IMR-90 (cell line): ENCODE measurements around the gene SEMA3G.

Experiments
- BHLHE40 ChIP-seq: fragments of 150-350 bp; IDR thresholded peaks from 2 replicates; pipeline ENCODE4 v1.6.1; 2016; ENCODE audit warnings: mild to moderate bottlenecking, low read depth, low read length
- CEBPB ChIP-seq: IDR thresholded peaks from 2 replicates; pipeline ENCODE4 v1.6.1; 2012; ENCODE audit warnings: low read depth, low read length, improper control_type of control experiment
- CHD1 ChIP-seq: IDR thresholded peaks from 2 replicates; pipeline ENCODE4 v1.6.1; 2012; ENCODE audit warnings: low read depth, low read length, improper control_type of control experiment
- FOS ChIP-seq: fragments of 150-350 bp; IDR thresholded peaks from 2 replicates; pipeline ENCODE4 v1.6.1; 2016; ENCODE audit warnings: low read depth, low read length
- MAFK ChIP-seq: IDR thresholded peaks from 2 replicates; pipeline ENCODE4 v1.6.1; 2012; ENCODE audit warnings: low read depth, low read length, improper control_type of control experiment
- MAZ ChIP-seq: IDR thresholded peaks from 2 replicates; pipeline ENCODE4 v1.6.1; 2012; ENCODE audit warnings: low read depth, mild to moderate bottlenecking, low read length, improper control_type of control experiment, moderate library complexity, borderline replicate concordance
- POLR2A ChIP-seq: IDR thresholded peaks from 2 replicates; pipeline ENCODE4 v1.6.1; 2012; ENCODE audit warnings: mild to moderate bottlenecking, low read depth, low read length
- RAD21 ChIP-seq: IDR thresholded peaks from 2 replicates; pipeline ENCODE4 v1.6.1; 2012; ENCODE audit warnings: low read length, improper control_type of control experiment
- RCOR1 ChIP-seq: IDR thresholded peaks from 2 replicates; pipeline ENCODE4 v1.6.1; 2012; ENCODE audit warnings: mild to moderate bottlenecking, low read length, improper control_type of control experiment; ENCODE audit not compliant: insufficient replicate concordance
- SMC3 ChIP-seq: fragments of 150-350 bp; IDR thresholded peaks from 2 replicates; pipeline ENCODE4 v1.6.1; 2016; ENCODE audit warnings: low read depth, mild to moderate bottlenecking, antibody characterized with exemption, low read length, moderate library complexity
- TF ChIP-seq, protein P1 (sequence below): conservative IDR thresholded peaks from 2 replicates; pipeline ENCODE4 v1.5.1; 2012; ENCODE audit warnings: mild to moderate bottlenecking, low read depth, low read length, improper control_type of control experiment
- TF ChIP-seq, protein P2 (sequence below): fragments of 150-350 bp; IDR thresholded peaks from 2 replicates; pipeline ENCODE4 v1.6.1; 2016; ENCODE audit warnings: low read depth, mild to moderate bottlenecking, low read length, moderate library complexity, borderline replicate concordance
- TF ChIP-seq, protein P3 (sequence below): fragments of 150-350 bp; IDR thresholded peaks from 2 replicates; pipeline ENCODE4 v1.6.1; 2017; ENCODE audit warnings: mild to moderate bottlenecking, antibody characterized with exemption, low read length, low read depth

DNA sequence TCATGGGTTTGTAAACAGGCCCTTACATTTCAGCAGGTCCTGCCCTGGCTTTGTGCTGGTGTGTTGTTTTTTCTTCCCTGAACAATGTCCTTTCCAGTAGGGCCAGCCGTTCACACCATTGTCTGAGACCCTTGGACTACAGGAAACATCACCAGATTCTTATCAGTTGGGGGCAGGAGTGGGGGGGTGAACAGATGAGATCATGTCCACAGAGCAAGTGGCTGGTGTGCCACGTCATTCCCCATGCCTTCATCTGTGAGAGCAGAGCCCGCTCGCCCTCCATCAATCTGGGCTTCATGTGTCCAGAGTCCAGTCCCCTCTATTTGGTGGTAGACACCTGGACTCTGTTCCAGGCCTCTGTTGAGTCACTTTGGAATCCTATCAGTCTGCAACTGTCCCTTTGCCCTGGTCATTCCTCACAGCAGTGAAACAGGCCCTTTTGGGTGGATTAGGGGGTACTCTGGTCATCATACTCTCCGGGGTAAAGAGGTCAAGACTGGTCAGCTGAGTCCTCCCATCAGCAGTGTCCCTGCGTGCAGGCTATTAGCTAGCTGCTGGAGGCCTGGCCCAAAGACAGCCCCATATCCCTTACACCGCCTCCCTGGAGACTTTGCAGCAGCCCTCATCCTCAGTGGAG is 15.0 kb downstream of the SEMA3G start:
- TF ChIP-seq POLR2A (no peak), FOS (no peak), BHLHE40 (no peak), MAZ (no peak), MAFK (no peak), CHD1 (no peak), CEBPB (no peak), RAD21 (no peak), SMC3 (no peak), RCOR1 (no peak)
- TF ChIP-seq, protein P1, sequence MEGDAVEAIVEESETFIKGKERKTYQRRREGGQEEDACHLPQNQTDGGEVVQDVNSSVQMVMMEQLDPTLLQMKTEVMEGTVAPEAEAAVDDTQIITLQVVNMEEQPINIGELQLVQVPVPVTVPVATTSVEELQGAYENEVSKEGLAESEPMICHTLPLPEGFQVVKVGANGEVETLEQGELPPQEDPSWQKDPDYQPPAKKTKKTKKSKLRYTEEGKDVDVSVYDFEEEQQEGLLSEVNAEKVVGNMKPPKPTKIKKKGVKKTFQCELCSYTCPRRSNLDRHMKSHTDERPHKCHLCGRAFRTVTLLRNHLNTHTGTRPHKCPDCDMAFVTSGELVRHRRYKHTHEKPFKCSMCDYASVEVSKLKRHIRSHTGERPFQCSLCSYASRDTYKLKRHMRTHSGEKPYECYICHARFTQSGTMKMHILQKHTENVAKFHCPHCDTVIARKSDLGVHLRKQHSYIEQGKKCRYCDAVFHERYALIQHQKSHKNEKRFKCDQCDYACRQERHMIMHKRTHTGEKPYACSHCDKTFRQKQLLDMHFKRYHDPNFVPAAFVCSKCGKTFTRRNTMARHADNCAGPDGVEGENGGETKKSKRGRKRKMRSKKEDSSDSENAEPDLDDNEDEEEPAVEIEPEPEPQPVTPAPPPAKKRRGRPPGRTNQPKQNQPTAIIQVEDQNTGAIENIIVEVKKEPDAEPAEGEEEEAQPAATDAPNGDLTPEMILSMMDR: no peak
- TF ChIP-seq, protein P2, sequence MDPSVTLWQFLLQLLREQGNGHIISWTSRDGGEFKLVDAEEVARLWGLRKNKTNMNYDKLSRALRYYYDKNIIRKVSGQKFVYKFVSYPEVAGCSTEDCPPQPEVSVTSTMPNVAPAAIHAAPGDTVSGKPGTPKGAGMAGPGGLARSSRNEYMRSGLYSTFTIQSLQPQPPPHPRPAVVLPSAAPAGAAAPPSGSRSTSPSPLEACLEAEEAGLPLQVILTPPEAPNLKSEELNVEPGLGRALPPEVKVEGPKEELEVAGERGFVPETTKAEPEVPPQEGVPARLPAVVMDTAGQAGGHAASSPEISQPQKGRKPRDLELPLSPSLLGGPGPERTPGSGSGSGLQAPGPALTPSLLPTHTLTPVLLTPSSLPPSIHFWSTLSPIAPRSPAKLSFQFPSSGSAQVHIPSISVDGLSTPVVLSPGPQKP: no peak
- TF ChIP-seq, protein P3, sequence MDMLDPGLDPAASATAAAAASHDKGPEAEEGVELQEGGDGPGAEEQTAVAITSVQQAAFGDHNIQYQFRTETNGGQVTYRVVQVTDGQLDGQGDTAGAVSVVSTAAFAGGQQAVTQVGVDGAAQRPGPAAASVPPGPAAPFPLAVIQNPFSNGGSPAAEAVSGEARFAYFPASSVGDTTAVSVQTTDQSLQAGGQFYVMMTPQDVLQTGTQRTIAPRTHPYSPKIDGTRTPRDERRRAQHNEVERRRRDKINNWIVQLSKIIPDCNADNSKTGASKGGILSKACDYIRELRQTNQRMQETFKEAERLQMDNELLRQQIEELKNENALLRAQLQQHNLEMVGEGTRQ: no peak
